Naive thymus-derived CD4-positive, alpha-beta T cell (primary cell): ENCODE measurements around the gene STIP1. TPM values are rescaled to one million over a fixed set of nuclear protein-coding genes. Genes with fewer than 3 reads are reported as not detected.
A peak's percentile ranks its signal among the peaks of the same experiment; 100 is the strongest.

ENCODE experiments used
- ATAC-seq: fragments of 150-1000 bp; cut with Tn5 transposase; 2 replicates; pipeline ENCODE4 v1.10.0; 2021; ENCODE audit warnings: mild to moderate bottlenecking, moderate library complexity
- CTCF ChIA-PET: fragments of 350-600 bp; sonication (Branson Sonifier 250); formaldehyde crosslinking; loops from one replicate; lab custom pipeline; 2021; ENCODE audit warnings: antibody characterized with exemption; lab: Charles Lee
- POLR2A ChIA-PET: fragments of 350-600 bp; sonication (Branson Sonifier 250); formaldehyde crosslinking; loops from one replicate; lab custom pipeline; 2021; ENCODE audit warnings: antibody characterized with exemption, inconsistent platforms; lab: Charles Lee
- DNase-seq, 9 donors: peaks; one replicate each; pipeline versions ENCODE4 v3.0.0 to v3.0.0-alpha.2; 2020 to 2022; ENCODE audit warnings: mixed read lengths in 1 of 9
- H3K27ac ChIP-seq: one replicate; pipeline ENCODE4 v1.7.0; 2013; ENCODE audit warnings: mild to moderate bottlenecking, low read depth, low read length, moderate library complexity
- H3K27me3 ChIP-seq, 2 donors: one replicate each; pipeline ENCODE4 v1.7.0; 2013; ENCODE audit warnings: low read length in 2 of 2, mild to moderate bottlenecking in 2 of 2, moderate library complexity in 2 of 2; ENCODE audit not compliant: control insufficient read depth in 2 of 2, insufficient read depth in 2 of 2
- H3K36me3 ChIP-seq, 3 experiments: 1 replicate in 2 of 3; 2 replicates in 1 of 3; pipeline ENCODE4 v1.7.0; 2013; ENCODE audit warnings: low read length in 3 of 3, mild to moderate bottlenecking in 3 of 3, moderate library complexity in 1 of 3; ENCODE audit not compliant: insufficient read depth in 3 of 3, control insufficient read depth in 2 of 3
- H3K4me1 ChIP-seq, 2 donors: one replicate each; pipeline ENCODE4 v1.7.0; 2013; ENCODE audit warnings: low read length in 2 of 2, mild to moderate bottlenecking in 2 of 2, moderate library complexity in 1 of 2; ENCODE audit not compliant: control insufficient read depth in 2 of 2, insufficient read depth in 2 of 2
- H3K4me3 ChIP-seq: 2 replicates; pipeline ENCODE4 v1.7.0; 2013; ENCODE audit warnings: mild to moderate bottlenecking, low read length
- H3K9me3 ChIP-seq, 3 experiments: 1 replicate in 2 of 3; 2 replicates in 1 of 3; pipeline ENCODE4 v1.7.0; 2013; ENCODE audit warnings: low read length in 3 of 3; ENCODE audit not compliant: control insufficient read depth in 2 of 3
- H3K27ac Mint-ChIP-seq, 9 donors: one replicate each; pipeline ENCODE4 v1.8.0; 2020 to 2022; ENCODE audit warnings: mixed read lengths in 9 of 9, mild to moderate bottlenecking in 8 of 9, moderate library complexity in 5 of 9, inconsistent platforms in 2 of 9
- H3K27me3 Mint-ChIP-seq, 5 donors: one replicate each; pipeline ENCODE4 v1.8.0; 2021 to 2022; ENCODE audit warnings: mixed read lengths in 5 of 5, mild to moderate bottlenecking in 1 of 5
- H3K36me3 Mint-ChIP-seq, 5 donors: one replicate each; pipeline ENCODE4 v1.8.0; 2020 to 2022; ENCODE audit warnings: mixed read lengths in 5 of 5, mild to moderate bottlenecking in 3 of 5, inconsistent platforms in 1 of 5
- H3K4me1 Mint-ChIP-seq, 7 donors: one replicate each; pipeline ENCODE4 v1.8.0; 2020 to 2022; ENCODE audit warnings: mixed read lengths in 7 of 7, mild to moderate bottlenecking in 3 of 7, inconsistent platforms in 1 of 7
- H3K4me3 Mint-ChIP-seq, 10 donors: one replicate each; pipeline ENCODE4 v1.8.0; 2020 to 2022; ENCODE audit warnings: mild to moderate bottlenecking in 10 of 10, mixed read lengths in 10 of 10, moderate library complexity in 6 of 10, inconsistent platforms in 2 of 10
- H3K9me3 Mint-ChIP-seq, 11 donors: one replicate each; pipeline ENCODE4 v1.8.0; 2020 to 2022; ENCODE audit warnings: mixed read lengths in 11 of 11, mild to moderate bottlenecking in 4 of 11, inconsistent platforms in 1 of 11, moderate library complexity in 1 of 11
- intact Hi-C, 2 donors: fragments of 100-400 bp; cut with micrococcal nuclease; formaldehyde crosslinking; loops; one replicate each; pipeline ENCODE4 v1.15.1; 2023
- polyA plus RNA-seq, 2 donors: library from polyadenylated mRNA; unstranded; fragments of 300-500 nt; fragmentation: Illumina TruSeq; gene quantifications; one replicate each; pipeline ENCODE4 v1.2.3, GENCODE V29; 2021
- total RNA-seq, 6 experiments: library from RNA in 5 of 6; stranded (reverse) in 5 of 6; gene quantifications; 1 replicate in 5 of 6; 2 replicates in 1 of 6; pipeline ENCODE4 v1.2.3 and lab custom pipeline; 2021 to 2026

STIP1 gene
- total and polyA plus RNA-seq, 7 experiments from 2014 or later: 45.1 to 243 (median 88.8) TPM

- Histone ChIP-seq H3K4me3 (no peak overlapping the region), H3K27me3 (no peaks in the 10 kb centered on the region), H3K9me3 (no peaks in the 10 kb centered on the region), H3K4me1 (peaks cover 0 to 7% of the 10 kb centered on the region in 2 donors), H3K27ac (no peak overlapping the region), H3K36me3 (no peaks in the 10 kb centered on the region)
- H3K9me3 Mint-ChIP-seq: peaks cover 0 to 2% (median 0%) of the 10 kb centered on the region in 11 donors
- H3K4me3 Mint-ChIP-seq: no peak overlapping the region
- no peak for DNase-seq
- no peaks in the 10 kb centered on the region for H3K27me3 Mint-ChIP-seq
- ATAC-seq: no peak
- H3K27ac Mint-ChIP-seq: no peak overlapping the region
- H3K36me3 Mint-ChIP-seq: peaks cover 0 to 7% (median 3%) of the 10 kb centered on the region in 5 donors
- ChIA-PET CTCF (no interaction called here), POLR2A (no interaction called here)
- intact Hi-C loops: no loop called here
- H3K4me1 Mint-ChIP-seq: peaks cover 22 to 52% (median 42%) of the 10 kb centered on the region in 7 donors
These were observed 6.9 kb upstream of the STIP1 start for GRCh38 chr11:64178951-64179639.

DNA sequence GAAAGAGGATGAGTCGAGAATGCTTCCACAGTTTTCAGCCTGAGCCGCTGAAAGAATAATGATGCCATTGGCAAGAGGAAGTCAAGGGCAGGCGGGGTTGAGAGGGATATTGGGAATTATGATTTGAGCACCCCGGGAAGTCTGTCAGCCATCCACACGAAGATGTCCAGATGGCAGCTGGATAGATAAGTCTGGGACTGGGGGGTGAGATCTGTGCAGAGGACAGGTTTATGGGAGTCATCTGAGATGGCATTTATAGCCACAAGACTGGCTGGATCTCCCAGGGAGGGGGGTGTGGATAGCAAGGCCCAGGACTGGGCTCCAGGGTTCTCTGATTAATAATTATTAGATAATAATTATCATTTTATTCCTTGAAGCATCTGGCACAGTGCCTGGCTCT lies 5.1 kb upstream of the STIP1 start:
- ChIA-PET POLR2A (interaction anchor here (1.3 to 1.8 kb wide), 2 partner anchors 14 to 90 kb away, joined by 3 to 5 read pairs; no protein-coding TSS in a partner anchor), CTCF (interaction anchor here (0.6 kb wide), 1 partner anchor 629 kb away, joined by 5 read pairs; no protein-coding TSS in a partner anchor)
- intact Hi-C loops: no loop called here
- H3K9me3 ChIP-seq: no peaks in the 10 kb centered on the region
- Mint-ChIP-seq H3K27ac (peak overlapping the region in 1 of 9 donors; percentile 67), H3K4me3 (peak overlapping the region in 2 of 10 donors; percentile 13 to 33), H3K9me3 (no peaks in the 10 kb centered on the region), H3K36me3 (peaks cover 0 to 5% (median 4%) of the 10 kb centered on the region in 5 donors), H3K4me1 (peaks cover 30 to 60% (median 51%) of the 10 kb centered on the region in 7 donors), H3K27me3 (peaks cover 0 to 4% (median 0%) of the 10 kb centered on the region in 5 donors)
- H3K27ac ChIP-seq: no peak overlapping the region
- H3K4me1 ChIP-seq: peaks cover 6 to 12% of the 10 kb centered on the region in 2 donors
- DNase-seq (no peak), ATAC-seq (no peak)
- peaks cover 0 to 4% (median 0%) of the 10 kb centered on the region in 3 experiments for H3K36me3 ChIP-seq
- no peaks in the 10 kb centered on the region for H3K27me3 ChIP-seq
- H3K4me3 ChIP-seq: no peak overlapping the region

DNA sequence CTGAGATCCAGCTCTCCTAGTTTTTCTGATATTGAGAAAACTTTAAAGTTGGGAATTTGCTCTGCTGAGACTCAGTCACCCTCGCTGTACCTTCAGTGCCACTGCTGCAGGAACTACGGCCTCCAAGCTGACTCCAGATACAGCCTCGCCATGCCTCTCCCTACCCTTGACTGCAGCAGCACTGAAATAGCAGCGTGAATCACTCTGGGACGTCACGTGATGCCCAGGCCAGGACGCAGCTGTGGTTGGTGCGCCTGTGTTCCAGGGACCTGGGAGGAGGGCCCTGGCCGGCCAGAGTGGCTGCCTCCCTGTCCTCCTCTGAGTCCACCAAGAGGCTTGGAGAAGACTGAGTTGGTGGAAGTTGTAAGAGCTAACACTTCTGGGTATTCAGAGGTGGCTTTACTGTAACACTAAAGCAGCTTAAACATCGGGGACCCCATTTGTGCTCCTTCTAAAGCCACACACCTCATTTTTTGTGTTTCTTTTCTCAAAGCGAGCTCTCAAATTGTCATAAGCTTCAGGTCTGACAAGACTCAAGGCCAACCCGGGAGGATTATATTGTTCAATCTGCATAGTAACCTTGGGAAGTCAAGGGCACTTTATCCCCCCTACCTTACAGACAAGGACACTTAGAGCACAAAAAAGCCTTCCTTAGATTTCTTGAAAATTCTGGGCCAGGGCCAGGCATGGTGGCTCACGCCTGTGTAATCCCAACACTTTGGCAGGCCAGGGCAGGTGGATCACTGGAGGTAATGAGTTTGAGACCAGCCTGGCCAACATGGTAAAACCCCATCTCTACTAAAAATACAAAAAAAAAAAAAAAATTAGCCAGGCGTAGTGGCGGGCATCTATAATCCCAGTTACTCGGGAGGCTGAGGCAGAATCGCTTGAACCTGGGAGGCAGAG lies 4.2 kb upstream of the STIP1 start:
- H3K36me3 Mint-ChIP-seq: peaks cover 0 to 6% (median 4%) of the 10 kb centered on the region in 5 donors
- H3K36me3 ChIP-seq: peaks cover 0 to 4% (median 0%) of the 10 kb centered on the region in 3 experiments
- ChIA-PET POLR2A (interaction anchor here (0.6 to 1.8 kb wide), 6 partner anchors 15 to 994 kb away, joined by 3 to 6 read pairs (median 4); no protein-coding TSS in a partner anchor), CTCF (interaction anchor here (0.6 kb wide), 2 partner anchors 119 to 629 kb away, joined by 3 to 5 read pairs; partner anchors contain the start of gene CATSPERZ)
- H3K27me3 ChIP-seq: no peaks in the 10 kb centered on the region
- H3K9me3 Mint-ChIP-seq: no peaks in the 10 kb centered on the region
- peak overlapping the region in 4 of 10 donors; percentile 25 to 44 (median 32) for H3K4me3 Mint-ChIP-seq
- H3K9me3 ChIP-seq: no peaks in the 10 kb centered on the region
- DNase-seq (peak in 1 of 9 donors; percentile 58), ATAC-seq (no peak)
- peaks cover 6 to 12% of the 10 kb centered on the region in 2 donors for H3K4me1 ChIP-seq
- H3K4me1 Mint-ChIP-seq: peaks cover 30 to 57% (median 48%) of the 10 kb centered on the region in 7 donors
- H3K4me3 ChIP-seq: no peak overlapping the region
- intact Hi-C loops: no loop called here
- H3K27ac ChIP-seq: no peak overlapping the region
- peaks cover 0 to 6% (median 0%) of the 10 kb centered on the region in 5 donors for H3K27me3 Mint-ChIP-seq
- H3K27ac Mint-ChIP-seq: peak overlapping the region in 3 of 9 donors; percentile 52 to 82 (median 56)

- peak overlapping the region in 7 of 10 donors; percentile 6 to 99 (median 44) for H3K4me3 Mint-ChIP-seq
- CTCF ChIA-PET: interaction anchor here (0.7 to 2.2 kb wide), 2 partner anchors 42 to 121 kb away, joined by 3 to 7 read pairs; partner anchors contain the start of gene NUDT22
- H3K27ac ChIP-seq: no peak overlapping the region
- peaks cover 10 to 24% of the 10 kb centered on the region in 2 donors for H3K4me1 ChIP-seq
- peaks cover 19 to 47% (median 40%) of the 10 kb centered on the region in 7 donors for H3K4me1 Mint-ChIP-seq
- intact Hi-C loops: loop anchor here (2.0 kb wide), 2 partner anchors 17 to 513 kb away; partner anchors contain the start of genes MACROD1 (in 2 of the 2) and ATL3 (in 1 of the 2)
- H3K27ac Mint-ChIP-seq: peak overlapping the region in 2 of 9 donors; percentile 10 to 43
- H3K4me3 ChIP-seq: no peak overlapping the region
- H3K9me3 ChIP-seq: no peaks in the 10 kb centered on the region
- H3K36me3 ChIP-seq: peaks cover 0 to 4% (median 0%) of the 10 kb centered on the region in 3 experiments
- H3K27me3 Mint-ChIP-seq: peaks cover 0 to 6% (median 0%) of the 10 kb centered on the region in 5 donors
- POLR2A ChIA-PET: interaction anchor here (0.6 to 5.8 kb wide), 5 partner anchors 15 to 86 kb away, joined by 3 to 63 read pairs (median 6); partner anchors contain the start of genes FERMT3 and MACROD1
- no peaks in the 10 kb centered on the region for H3K27me3 ChIP-seq
- ATAC-seq (no peak), DNase-seq (no peak)
- peaks cover 0 to 6% (median 4%) of the 10 kb centered on the region in 5 donors for H3K36me3 Mint-ChIP-seq
- H3K9me3 Mint-ChIP-seq: no peaks in the 10 kb centered on the region
These were observed 2.1 kb upstream of the STIP1 start for GRCh38 chr11:64183890-64184289.

- peaks cover 0 to 6% (median 4%) of the 10 kb centered on the region in 5 donors for H3K36me3 Mint-ChIP-seq
- H3K4me3 ChIP-seq: peak overlapping the region; percentile 84
- peaks cover 0 to 6% (median 0%) of the 10 kb centered on the region in 5 donors for H3K27me3 Mint-ChIP-seq
- H3K27me3 ChIP-seq: no peaks in the 10 kb centered on the region
- ATAC-seq: no peak
- H3K4me1 Mint-ChIP-seq: peaks cover 19 to 53% (median 45%) of the 10 kb centered on the region in 7 donors
- DNase-seq: no peak
- peak overlapping the region; percentile 82 for H3K27ac ChIP-seq
- H3K27ac Mint-ChIP-seq: peak overlapping the region in 7 of 9 donors; percentile 86 to 99 (median 91)
- peaks cover 0 to 4% (median 0%) of the 10 kb centered on the region in 3 experiments for H3K36me3 ChIP-seq
- ChIA-PET POLR2A (interaction anchor here (0.8 to 5.8 kb wide), 18 partner anchors 11 to 133 kb away, joined by 3 to 63 read pairs (median 6); partner anchors contain the start of genes FERMT3, MACROD1, PRDX5 and TRMT112), CTCF (interaction anchor here (0.6 to 6.0 kb wide), 6 partner anchors 10 to 674 kb away, joined by 3 to 37 read pairs (median 4); partner anchors contain the start of genes FERMT3, PRDX5 and TRMT112)
- H3K4me1 ChIP-seq: peaks cover 11 to 28% of the 10 kb centered on the region in 2 donors
- no peaks in the 10 kb centered on the region for H3K9me3 ChIP-seq
- H3K4me3 Mint-ChIP-seq: peak overlapping the region in 9 of 10 donors; percentile 88 to 99 (median 96)
- intact Hi-C loops: loop anchor here (1.0 to 2.0 kb wide), 9 partner anchors 18 to 514 kb away; partner anchors contain the start of genes ESRRA (in 2 of the 2), MACROD1 (in 2 of the 2), ATL3 (in 1 of the 2) and COX8A (in 1 of the 2)
- no peaks in the 10 kb centered on the region for H3K9me3 Mint-ChIP-seq
These were observed 737 bp upstream of the STIP1 start for GRCh38 chr11:64185175-64185692.
